Measurements from ENCODE around the gene PYCARD.
"Not testable (repeated sequence)": the region's sequence is repeated elsewhere in the genome, so short reads cannot be mapped to it uniquely, and the experiment has no call there.

- TF ChIP-seq CTCF (conservative IDR thresholded peaks at IDR 0.05); EZH2 (IDR thresholded peaks at IDR 0.05; ENCODE audit: low read depth): not testable (repeated sequence)
Measured at GRCh38 chr16:31195861-31196260, 6.7 kb downstream of the PYCARD start.
